NCI-H2227 treated with DMSO at 0.1 percent for 48 hours (cell line): ENCODE measurements around the gene TSHZ2.

ENCODE experiments used
- DNase-seq: peaks from one replicate; lab custom pipeline; 2025; lab: John Stamatoyannopoulos, UW

The TSHZ2 gene

GRCh38 chr20:53129563-53129962, 157.4 kb downstream of the TSHZ2 start:
- no peak for DNase-seq

- DNase-seq: no peak
Measured at GRCh38 chr20:53130795-53131194, 158.6 kb downstream of the TSHZ2 start.

GRCh38 chr20:53133125-53133524, 161.0 kb downstream of the TSHZ2 start:
- no peak for DNase-seq

- DNase-seq: no peak
Measured at GRCh38 chr20:53133628-53134027, 161.5 kb downstream of the TSHZ2 start.

- no peak for DNase-seq
Measured at GRCh38 chr20:53136473-53136872, 164.3 kb downstream of the TSHZ2 start.

- no peak for DNase-seq
Measured at GRCh38 chr20:53138454-53139262, 166.5 kb downstream of the TSHZ2 start.

GRCh38 chr20:53141201-53142050, 169.3 kb downstream of the TSHZ2 start:
- no peak for DNase-seq

- no peak for DNase-seq
Measured at GRCh38 chr20:53142225-53143127, 170.3 kb downstream of the TSHZ2 start.

GRCh38 chr20:53146201-53146891, 174.2 kb downstream of the TSHZ2 start:
- DNase-seq: no peak

- no peak for DNase-seq
Measured at GRCh38 chr20:53148771-53149147, 176.6 kb downstream of the TSHZ2 start.

GRCh38 chr20:53149148-53149889, 177.2 kb downstream of the TSHZ2 start:
- no peak for DNase-seq

GRCh38 chr20:53149890-53150205, 177.7 kb downstream of the TSHZ2 start:
- no peak for DNase-seq

GRCh38 chr20:53150532-53150931, 178.4 kb downstream of the TSHZ2 start:
- no peak for DNase-seq

- no peak for DNase-seq
Measured at GRCh38 chr20:53152228-53152627, 180.1 kb downstream of the TSHZ2 start.

GRCh38 chr20:53154540-53154939, 182.4 kb downstream of the TSHZ2 start:
- no peak for DNase-seq

- DNase-seq: no peak
Measured at GRCh38 chr20:53157443-53158408, 185.6 kb downstream of the TSHZ2 start.

- DNase-seq: no peak
Measured at GRCh38 chr20:53159160-53159559, 187.0 kb downstream of the TSHZ2 start.

GRCh38 chr20:53161073-53161472, 188.9 kb downstream of the TSHZ2 start:
- DNase-seq: no peak

GRCh38 chr20:53161473-53161872, 189.3 kb downstream of the TSHZ2 start:
- DNase-seq: no peak
